Neuronal stem cell (in vitro differentiated cells): ENCODE data around the gene TAF4B.

Experiments used
- DNase-seq: peaks from one replicate; pipeline ENCODE4 v3.0.0-alpha.2; 2013; ENCODE audit warnings: low spot score
- H2AFZ ChIP-seq: one replicate; pipeline ENCODE4 v1.6.1; 2013; ENCODE audit warnings: mild to moderate bottlenecking, low read length, inconsistent platforms
- H2AK5ac ChIP-seq: 2 replicates; pipeline ENCODE4 v1.6.1; 2013; ENCODE audit warnings: low read depth, mild to moderate bottlenecking, inconsistent platforms, low read length, moderate library complexity, mixed read lengths
- H2BK120ac ChIP-seq: 2 replicates; pipeline ENCODE4 v1.6.1; 2013; ENCODE audit warnings: low read depth, mild to moderate bottlenecking, inconsistent platforms, low read length, moderate library complexity, mixed read lengths
- H2BK12ac ChIP-seq: one replicate; pipeline ENCODE4 v1.6.1; 2013; ENCODE audit warnings: low read length, inconsistent platforms
- H2BK15ac ChIP-seq: 2 replicates; pipeline ENCODE4 v1.6.1; 2013; ENCODE audit warnings: mild to moderate bottlenecking, low read length, inconsistent platforms, mixed read lengths
- H2BK5ac ChIP-seq: one replicate; pipeline ENCODE4 v1.6.1; 2013; ENCODE audit warnings: inconsistent platforms, mild to moderate bottlenecking, low read length, moderate library complexity
- H3K14ac ChIP-seq: one replicate; pipeline ENCODE4 v1.6.1; 2013; ENCODE audit warnings: low read length, inconsistent platforms
- H3K18ac ChIP-seq: 2 replicates; pipeline ENCODE4 v1.6.1; 2013; ENCODE audit warnings: low read length, inconsistent platforms
- H3K23ac ChIP-seq: 2 replicates; pipeline ENCODE4 v1.6.1; 2013; ENCODE audit warnings: low read depth, mild to moderate bottlenecking, mixed read lengths, low read length, inconsistent platforms; ENCODE audit not compliant: poor library complexity
- H3K27ac ChIP-seq: replicated peaks from 3 replicates; pipeline ENCODE4 v1.5.1; 2013; ENCODE audit warnings: low read length, inconsistent platforms
- H3K27me3 ChIP-seq, 3 experiments: 2 replicates each; pipeline ENCODE4 v1.6.1; 2013; ENCODE audit warnings: low read length in 3 of 3, mild to moderate bottlenecking in 2 of 3, inconsistent platforms in 1 of 3, low read depth in 1 of 3, mixed read lengths in 1 of 3, moderate library complexity in 1 of 3; ENCODE audit not compliant: control insufficient read depth in 3 of 3, insufficient read depth in 3 of 3
- H3K36me3 ChIP-seq, 2 donors: replicated peaks in 1 of 2; 2 replicates each; pipeline ENCODE4 v1.6.1; 2013; ENCODE audit warnings: low read length in 2 of 2; ENCODE audit not compliant: control insufficient read depth in 2 of 2, insufficient read depth in 2 of 2
- H3K4ac ChIP-seq: 2 replicates; pipeline ENCODE4 v1.6.1; 2013; ENCODE audit warnings: inconsistent platforms, mild to moderate bottlenecking, low read length, moderate library complexity
- H3K4me1 ChIP-seq, 2 donors: 1 replicate in 1 of 2; 2 replicates in 1 of 2; pipeline ENCODE4 v1.6.1; 2013; ENCODE audit warnings: low read length in 2 of 2, low read depth in 1 of 2; ENCODE audit not compliant: control insufficient read depth in 2 of 2, insufficient read depth in 1 of 2
- H3K4me2 ChIP-seq: one replicate; pipeline ENCODE4 v1.6.1; 2013; ENCODE audit warnings: mild to moderate bottlenecking, low read length, inconsistent platforms; ENCODE audit not compliant: insufficient read depth, poor library complexity, severe bottlenecking
- H3K4me3 ChIP-seq, 2 donors: 2 replicates each; pipeline ENCODE4 v1.5.1; 2013; ENCODE audit warnings: low read length in 2 of 2, mild to moderate bottlenecking in 2 of 2, inconsistent platforms in 1 of 2, moderate library complexity in 1 of 2
- H3K79me1 ChIP-seq: one replicate; pipeline ENCODE4 v1.6.1; 2013; ENCODE audit warnings: low read depth, mild to moderate bottlenecking, inconsistent platforms, low read length, moderate library complexity
- H3K9ac ChIP-seq: one replicate; pipeline ENCODE4 v1.6.1; 2013; ENCODE audit warnings: mild to moderate bottlenecking, low read depth, low read length, inconsistent platforms; ENCODE audit not compliant: poor library complexity
- H3K9me3 ChIP-seq, 2 donors: replicated peaks in 1 of 2; 2 replicates each; pipeline versions ENCODE3 to v1.6.1; 2013; ENCODE audit warnings: low read length in 2 of 2, mild to moderate bottlenecking in 2 of 2, inconsistent platforms in 1 of 2, low read depth in 1 of 2, mixed read lengths in 1 of 2, moderate library complexity in 1 of 2; ENCODE audit not compliant: control insufficient read depth in 2 of 2, insufficient read depth in 1 of 2
- H4K8ac ChIP-seq: one replicate; pipeline ENCODE4 v1.6.1; 2013; ENCODE audit warnings: low read depth, mild to moderate bottlenecking, inconsistent platforms, low read length, moderate library complexity
- H4K91ac ChIP-seq: one replicate; pipeline ENCODE4 v1.6.1; 2013; ENCODE audit warnings: low read length, low read depth, mild to moderate bottlenecking, inconsistent platforms; ENCODE audit not compliant: poor library complexity
- WGBS, 2 donors: extraction: QIAGEN DNeasy Blood & Tissue Kit; methylation state at CpG; one replicate each; pipeline ENCODE4 v1.1.7; 2013; ENCODE audit warnings: missing lambda C conversion rate in 2 of 2, mixed read lengths in 1 of 2; ENCODE audit not compliant: insufficient read length in 2 of 2, insufficient replicate concordance in 1 of 2; ENCODE audit errors: extremely low coverage in 2 of 2; 5-methylcytosine and 5-hydroxymethylcytosine counted together

The TAF4B gene

DNA sequence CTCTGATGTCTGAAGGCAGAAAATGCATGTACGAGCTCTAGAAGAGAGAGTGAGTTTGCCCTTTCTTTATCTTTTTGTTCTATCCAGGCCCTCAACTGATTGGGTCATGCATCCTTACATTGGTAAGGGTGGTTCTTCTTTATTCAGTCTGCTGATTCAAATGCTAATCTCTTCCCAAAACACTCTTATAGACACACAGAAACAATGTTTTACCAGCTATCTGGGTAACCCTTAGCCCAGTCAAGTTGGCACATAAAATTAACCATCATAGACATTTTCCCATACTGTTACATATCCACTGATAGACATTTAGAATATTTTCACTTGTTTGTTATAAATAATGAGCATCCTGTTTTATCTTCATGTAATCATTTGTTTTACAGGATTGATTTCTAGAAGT, 141.2 kb downstream of the TAF4B start:
- H3K4me3 ChIP-seq, result no peak overlapping the region

DNA sequence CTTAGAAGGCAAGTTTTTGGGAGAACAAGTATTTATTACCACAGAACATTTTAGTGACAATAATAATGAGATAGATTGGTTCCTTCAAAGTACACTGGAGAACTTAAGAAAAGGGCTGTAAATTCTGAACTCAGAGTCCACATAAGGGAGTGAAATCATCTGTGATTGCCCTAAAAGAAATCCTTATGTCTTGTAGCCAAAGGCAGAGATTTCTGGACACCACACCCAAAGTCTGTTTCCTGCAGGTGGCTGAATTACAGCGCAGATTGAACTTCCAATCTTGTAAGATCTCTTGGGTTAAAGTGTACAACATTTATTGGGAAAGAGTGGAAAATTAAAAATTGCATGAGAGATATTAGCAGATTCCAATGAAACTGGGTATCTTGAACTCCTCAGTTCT, 143.8 kb downstream of the TAF4B start:
- Histone ChIP-seq H3K27me3 (no peaks in the 10 kb centered on the region), H3K27ac (no peak overlapping the region), H2AFZ (no peak overlapping the region), H3K4me1 (no peaks in the 10 kb centered on the region), H4K8ac (no peak overlapping the region), H3K4me2 (no peak overlapping the region), H3K14ac (no peak overlapping the region), H3K4ac (no peak overlapping the region), H3K79me1 (no peaks in the 10 kb centered on the region), H2BK12ac (no peak overlapping the region), H3K4me3 (no peak overlapping the region), H3K9me3 (peaks cover 0 to 8% of the 10 kb centered on the region in 2 donors), H3K36me3 (no peaks in the 10 kb centered on the region), H3K23ac (no peak overlapping the region), H3K9ac (no peak overlapping the region), H3K18ac (no peak overlapping the region), H2AK5ac (no peak overlapping the region), H2BK15ac (no peak overlapping the region), H2BK5ac (no peak overlapping the region), H4K91ac (no peak overlapping the region), H2BK120ac (no peak overlapping the region)
- WGBS, 2 donors, result no CpG with 5 or more reads among the region's 1 CpG
- DNase-seq, result no peak

More for the DNA sequence above, 141.2 kb downstream of the TAF4B start:
- Histone ChIP-seq H3K23ac (no peak overlapping the region), H4K91ac (no peak overlapping the region), H3K79me1 (no peaks in the 10 kb centered on the region), H2BK12ac (no peak overlapping the region), H3K27ac (no peak overlapping the region), H2BK120ac (no peak overlapping the region), H2BK15ac (no peak overlapping the region), H3K36me3 (no peaks in the 10 kb centered on the region), H3K18ac (no peak overlapping the region), H2AK5ac (no peak overlapping the region), H3K4ac (no peak overlapping the region), H3K9ac (no peak overlapping the region), H4K8ac (no peak overlapping the region), H3K14ac (no peak overlapping the region), H3K9me3 (peaks cover 0 to 8% of the 10 kb centered on the region in 2 donors), H3K27me3 (no peaks in the 10 kb centered on the region), H2AFZ (no peak overlapping the region), H3K4me2 (no peak overlapping the region), H2BK5ac (no peak overlapping the region), H3K4me1 (no peaks in the 10 kb centered on the region)
- DNase-seq, result no peak
- WGBS, 2 donors, result no CpG with 5 or more reads among the region's 1 CpG

DNA sequence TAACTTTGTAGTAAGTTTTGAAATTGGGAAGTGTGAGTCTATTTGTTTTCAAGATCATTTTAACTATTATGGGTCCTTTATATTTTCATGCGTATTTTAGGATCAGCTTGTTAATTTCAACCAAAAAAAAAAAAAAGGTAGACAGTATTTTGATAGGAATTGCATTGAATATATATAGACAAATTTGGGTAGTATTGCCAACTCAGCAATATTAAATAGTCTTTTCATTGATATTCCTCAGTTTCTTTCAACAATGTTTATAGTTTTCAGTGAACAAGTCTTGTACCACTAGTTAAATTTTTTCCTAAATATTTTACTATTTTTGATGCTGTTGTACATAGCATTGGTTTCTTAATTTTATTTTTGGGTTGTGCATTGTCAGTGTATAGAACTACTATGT, 149.9 kb downstream of the TAF4B start:
- Histone ChIP-seq H3K14ac (no peak overlapping the region), H3K4me1 (no peaks in the 10 kb centered on the region), H3K27me3 (no peaks in the 10 kb centered on the region), H3K36me3 (no peaks in the 10 kb centered on the region), H3K4me3 (no peak overlapping the region), H2AFZ (no peak overlapping the region), H3K9me3 (peaks cover 0 to 1% of the 10 kb centered on the region in 2 donors), H3K9ac (no peak overlapping the region), H3K4me2 (no peak overlapping the region), H3K4ac (no peak overlapping the region), H3K18ac (no peak overlapping the region), H4K91ac (no peak overlapping the region), H2AK5ac (no peak overlapping the region), H4K8ac (no peak overlapping the region), H2BK15ac (no peak overlapping the region), H3K27ac (no peak overlapping the region), H2BK12ac (no peak overlapping the region), H3K23ac (no peak overlapping the region), H3K79me1 (no peaks in the 10 kb centered on the region), H2BK5ac (no peak overlapping the region), H2BK120ac (no peak overlapping the region)
- no CpG with 5 or more reads among the region's 1 CpG for WGBS, 2 donors
- DNase-seq, result no peak

DNA sequence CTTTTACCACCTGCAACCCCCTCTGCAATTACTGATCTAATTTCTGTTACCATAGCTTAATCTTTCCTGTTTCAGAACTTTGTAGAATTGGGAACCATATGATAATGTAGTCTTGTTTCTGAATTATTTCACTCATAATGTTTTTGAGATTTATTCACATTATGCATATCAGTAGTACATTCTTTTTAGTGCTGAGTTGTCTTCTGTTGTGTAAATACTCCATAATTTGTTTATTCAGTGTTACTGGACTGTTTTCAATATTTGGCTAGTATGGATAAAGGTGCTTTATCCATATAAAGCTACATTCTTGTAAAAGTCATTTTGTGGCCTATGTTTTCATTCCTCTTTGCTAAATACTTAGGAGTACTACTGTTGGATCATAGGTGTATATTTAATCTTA, 152.5 kb downstream of the TAF4B start:
- H3K4me3 ChIP-seq, result no peak overlapping the region
- no peak overlapping the region for H2BK15ac ChIP-seq
- no peaks in the 10 kb centered on the region for H3K4me1 ChIP-seq
- H3K27me3 ChIP-seq, result no peaks in the 10 kb centered on the region
- H3K4me2 ChIP-seq, result no peak overlapping the region
- no peak overlapping the region for H3K4ac ChIP-seq
- no peak overlapping the region for H4K8ac ChIP-seq
- H2BK120ac ChIP-seq, result no peak overlapping the region
- peaks cover 0 to 1% of the 10 kb centered on the region in 2 donors for H3K9me3 ChIP-seq
- no peak overlapping the region for H3K23ac ChIP-seq
- no peak overlapping the region for H2AK5ac ChIP-seq
- no peak overlapping the region for H3K14ac ChIP-seq
- no peaks in the 10 kb centered on the region for H3K36me3 ChIP-seq
- H3K18ac ChIP-seq, result no peak overlapping the region
- H3K27ac ChIP-seq, result no peak overlapping the region
- no peak for DNase-seq
- H2BK12ac ChIP-seq, result no peak overlapping the region
- H3K79me1 ChIP-seq, result no peaks in the 10 kb centered on the region
- no peak overlapping the region for H3K9ac ChIP-seq
- no peak overlapping the region for H2BK5ac ChIP-seq
- H4K91ac ChIP-seq, result no peak overlapping the region
- H2AFZ ChIP-seq, result no peak overlapping the region
